Measurements from ENCODE around the gene SNTB2.
A peak's percentile ranks its signal among the peaks of the same experiment; 100 is the strongest.

SNTB2 gene

GRCh38 chr16:69323415-69323814 is 136.5 kb downstream of the SNTB2 start:
- Histone ChIP-seq H3K4me1 (ENCODE audit: control insufficient read depth in 2 of 2, insufficient read depth in 1 of 2, low read depth in 1 of 2, low read length in 2 of 2) (peaks cover 2 to 3% of the 10 kb centered on the region in 2 donors), H3K18ac (ENCODE audit: low read length) (no peak overlapping the region), H3K23ac (ENCODE audit: low read depth, low read length, poor library complexity) (no peak overlapping the region), H2BK120ac (ENCODE audit: low read depth, low read length) (no peak overlapping the region), H2BK5ac (ENCODE audit: low read length) (no peak overlapping the region), H2BK12ac (ENCODE audit: low read length) (no peak overlapping the region), H3K4me2 (ENCODE audit: insufficient read depth, low read length, poor library complexity, severe bottlenecking) (no peak overlapping the region), H3K4ac (ENCODE audit: low read length) (no peak overlapping the region), H4K91ac (ENCODE audit: low read depth, low read length, poor library complexity) (no peak overlapping the region), H3K4me3 (ENCODE audit: low read length in 2 of 2) (peak overlapping the region in 1 of 2 donors; percentile 47), H4K8ac (ENCODE audit: low read depth, low read length) (peak overlapping the region; percentile 26), H3K14ac (ENCODE audit: low read length) (no peak overlapping the region), H3K79me1 (ENCODE audit: low read depth, low read length) (peaks cover 17% of the 10 kb centered on the region), H2AK5ac (ENCODE audit: low read depth, low read length) (no peak overlapping the region), H3K27ac (replicated peaks; ENCODE audit: low read length) (no peak overlapping the region), H3K27me3 (ENCODE audit: control insufficient read depth in 3 of 3, insufficient read depth in 3 of 3, low read depth in 1 of 3, low read length in 3 of 3) (no peaks in the 10 kb centered on the region), H3K9me3 (replicated peaks in 1 of 2; ENCODE audit: control insufficient read depth in 2 of 2, insufficient read depth in 1 of 2, low read depth in 1 of 2, low read length in 2 of 2) (peaks cover 0 to 2% of the 10 kb centered on the region in 2 donors), H3K36me3 (replicated peaks in 1 of 2; ENCODE audit: control insufficient read depth in 2 of 2, insufficient read depth in 2 of 2, low read length in 2 of 2) (peaks cover 76 to 98% of the 10 kb centered on the region in 2 donors), H2BK15ac (ENCODE audit: low read length) (no peak overlapping the region), H3K9ac (ENCODE audit: low read depth, low read length, poor library complexity) (no peak overlapping the region), H2AFZ (ENCODE audit: low read length) (no peak overlapping the region)
- no CpG with 5 or more reads among the region's 14 CpGs for WGBS, 2 donors (ENCODE audit: extremely low coverage in 2 of 2, insufficient read length in 2 of 2, insufficient replicate concordance in 1 of 2)
- DNase-seq (ENCODE audit: low spot score): no peak

- Histone ChIP-seq H3K4me3 (ENCODE audit: low read length in 2 of 2) (no peak overlapping the region), H2BK120ac (ENCODE audit: low read depth, low read length) (no peak overlapping the region), H3K27ac (replicated peaks; ENCODE audit: low read length) (no peak overlapping the region), H3K18ac (ENCODE audit: low read length) (no peak overlapping the region), H3K23ac (ENCODE audit: low read depth, low read length, poor library complexity) (no peak overlapping the region), H3K79me1 (ENCODE audit: low read depth, low read length) (peaks cover 17% of the 10 kb centered on the region), H3K9me3 (replicated peaks in 1 of 2; ENCODE audit: control insufficient read depth in 2 of 2, insufficient read depth in 1 of 2, low read depth in 1 of 2, low read length in 2 of 2) (peaks cover 0 to 2% of the 10 kb centered on the region in 2 donors), H2BK5ac (ENCODE audit: low read length) (no peak overlapping the region), H3K4me2 (ENCODE audit: insufficient read depth, low read length, poor library complexity, severe bottlenecking) (no peak overlapping the region), H2AK5ac (ENCODE audit: low read depth, low read length) (no peak overlapping the region), H3K36me3 (replicated peaks in 1 of 2; ENCODE audit: control insufficient read depth in 2 of 2, insufficient read depth in 2 of 2, low read length in 2 of 2) (peaks cover 77 to 98% of the 10 kb centered on the region in 2 donors), H3K4ac (ENCODE audit: low read length) (no peak overlapping the region), H2AFZ (ENCODE audit: low read length) (no peak overlapping the region), H2BK12ac (ENCODE audit: low read length) (no peak overlapping the region), H3K27me3 (ENCODE audit: control insufficient read depth in 3 of 3, insufficient read depth in 3 of 3, low read depth in 1 of 3, low read length in 3 of 3) (no peaks in the 10 kb centered on the region), H4K91ac (ENCODE audit: low read depth, low read length, poor library complexity) (no peak overlapping the region), H4K8ac (ENCODE audit: low read depth, low read length) (no peak overlapping the region), H3K4me1 (ENCODE audit: control insufficient read depth in 2 of 2, insufficient read depth in 1 of 2, low read depth in 1 of 2, low read length in 2 of 2) (peaks cover 2 to 7% of the 10 kb centered on the region in 2 donors), H3K14ac (ENCODE audit: low read length) (no peak overlapping the region), H2BK15ac (ENCODE audit: low read length) (no peak overlapping the region), H3K9ac (ENCODE audit: low read depth, low read length, poor library complexity) (no peak overlapping the region)
- no peak for DNase-seq (ENCODE audit: low spot score)
- no CpG with 5 or more reads among the region's 8 CpGs for WGBS, 2 donors (ENCODE audit: extremely low coverage in 2 of 2, insufficient read length in 2 of 2, insufficient replicate concordance in 1 of 2)
These were observed 137.1 kb downstream of the SNTB2 start for GRCh38 chr16:69324013-69324531.

- WGBS, 2 donors (ENCODE audit: extremely low coverage in 2 of 2, insufficient read length in 2 of 2, insufficient replicate concordance in 1 of 2): no CpG with 5 or more reads among the region's 10 CpGs
- H3K36me3 ChIP-seq (replicated peaks in 1 of 2; ENCODE audit: control insufficient read depth in 2 of 2, insufficient read depth in 2 of 2, low read length in 2 of 2): peaks cover 72 to 98% of the 10 kb centered on the region in 2 donors
These were observed 137.8 kb downstream of the SNTB2 start for GRCh38 chr16:69324585-69325253.

GRCh38 chr16:69325784-69326171 is 138.8 kb downstream of the SNTB2 start:
- H3K4me1 ChIP-seq (ENCODE audit: control insufficient read depth in 2 of 2, insufficient read depth in 1 of 2, low read depth in 1 of 2, low read length in 2 of 2): peaks cover 11 to 13% of the 10 kb centered on the region in 2 donors
- no peak overlapping the region for H2AK5ac ChIP-seq (ENCODE audit: low read depth, low read length)
- WGBS, 2 donors (ENCODE audit: extremely low coverage in 2 of 2, insufficient read length in 2 of 2, insufficient replicate concordance in 1 of 2): no CpG with 5 or more reads among the region's 6 CpGs
- no peak overlapping the region for H3K18ac ChIP-seq (ENCODE audit: low read length)
- no peaks in the 10 kb centered on the region for H3K27me3 ChIP-seq (ENCODE audit: control insufficient read depth in 3 of 3, insufficient read depth in 3 of 3, low read depth in 1 of 3, low read length in 3 of 3)
- H3K36me3 ChIP-seq (replicated peaks in 1 of 2; ENCODE audit: control insufficient read depth in 2 of 2, insufficient read depth in 2 of 2, low read length in 2 of 2): peaks cover 61 to 89% of the 10 kb centered on the region in 2 donors
- H3K14ac ChIP-seq (ENCODE audit: low read length): no peak overlapping the region
- no peak overlapping the region for H3K4ac ChIP-seq (ENCODE audit: low read length)
- DNase-seq (ENCODE audit: low spot score): no peak
- no peak overlapping the region for H2AFZ ChIP-seq (ENCODE audit: low read length)
- H3K4me2 ChIP-seq (ENCODE audit: insufficient read depth, low read length, poor library complexity, severe bottlenecking): no peak overlapping the region
- H3K79me1 ChIP-seq (ENCODE audit: low read depth, low read length): peaks cover 26% of the 10 kb centered on the region
- peaks cover 0 to 2% of the 10 kb centered on the region in 2 donors for H3K9me3 ChIP-seq (replicated peaks in 1 of 2; ENCODE audit: control insufficient read depth in 2 of 2, insufficient read depth in 1 of 2, low read depth in 1 of 2, low read length in 2 of 2)
- H3K9ac ChIP-seq (ENCODE audit: low read depth, low read length, poor library complexity): no peak overlapping the region
- no peak overlapping the region for H4K8ac ChIP-seq (ENCODE audit: low read depth, low read length)
- H4K91ac ChIP-seq (ENCODE audit: low read depth, low read length, poor library complexity): no peak overlapping the region
- no peak overlapping the region for H3K23ac ChIP-seq (ENCODE audit: low read depth, low read length, poor library complexity)
- H2BK5ac ChIP-seq (ENCODE audit: low read length): no peak overlapping the region
- H2BK12ac ChIP-seq (ENCODE audit: low read length): no peak overlapping the region
- no peak overlapping the region for H3K27ac ChIP-seq (replicated peaks; ENCODE audit: low read length)
- no peak overlapping the region for H3K4me3 ChIP-seq (ENCODE audit: low read length in 2 of 2)
- H2BK15ac ChIP-seq (ENCODE audit: low read length): no peak overlapping the region
- H2BK120ac ChIP-seq (ENCODE audit: low read depth, low read length): no peak overlapping the region

More at GRCh38 chr16:69324585-69325253, 137.8 kb downstream of the SNTB2 start:
- Histone ChIP-seq H4K8ac (ENCODE audit: low read depth, low read length) (no peak overlapping the region), H2BK120ac (ENCODE audit: low read depth, low read length) (no peak overlapping the region), H3K9ac (ENCODE audit: low read depth, low read length, poor library complexity) (no peak overlapping the region), H3K4me2 (ENCODE audit: insufficient read depth, low read length, poor library complexity, severe bottlenecking) (no peak overlapping the region), H2BK5ac (ENCODE audit: low read length) (no peak overlapping the region), H3K23ac (ENCODE audit: low read depth, low read length, poor library complexity) (no peak overlapping the region), H3K27me3 (ENCODE audit: control insufficient read depth in 3 of 3, insufficient read depth in 3 of 3, low read depth in 1 of 3, low read length in 3 of 3) (no peaks in the 10 kb centered on the region), H4K91ac (ENCODE audit: low read depth, low read length, poor library complexity) (no peak overlapping the region), H2BK12ac (ENCODE audit: low read length) (no peak overlapping the region), H3K27ac (replicated peaks; ENCODE audit: low read length) (no peak overlapping the region), H3K9me3 (replicated peaks in 1 of 2; ENCODE audit: control insufficient read depth in 2 of 2, insufficient read depth in 1 of 2, low read depth in 1 of 2, low read length in 2 of 2) (peaks cover 0 to 2% of the 10 kb centered on the region in 2 donors), H3K4me1 (ENCODE audit: control insufficient read depth in 2 of 2, insufficient read depth in 1 of 2, low read depth in 1 of 2, low read length in 2 of 2) (peaks cover 8 to 13% of the 10 kb centered on the region in 2 donors), H2AK5ac (ENCODE audit: low read depth, low read length) (no peak overlapping the region), H3K4me3 (ENCODE audit: low read length in 2 of 2) (no peak overlapping the region), H3K79me1 (ENCODE audit: low read depth, low read length) (peaks cover 21% of the 10 kb centered on the region), H3K18ac (ENCODE audit: low read length) (no peak overlapping the region), H3K4ac (ENCODE audit: low read length) (no peak overlapping the region), H2AFZ (ENCODE audit: low read length) (no peak overlapping the region), H3K14ac (ENCODE audit: low read length) (no peak overlapping the region), H2BK15ac (ENCODE audit: low read length) (no peak overlapping the region)
- no peak for DNase-seq (ENCODE audit: low spot score)

Measured in neuronal stem cell (in vitro differentiated cells).